ENCODE measurements around the gene RFPL4A. TPM values are rescaled to one million over a fixed set of nuclear protein-coding genes. Genes with fewer than 3 reads are reported as not detected.
A peak's percentile ranks its signal among the peaks of the same experiment; 100 is the strongest.

The RFPL4A gene
- total RNA-seq, 1 donor from 2014 or later = not detected

DNA sequence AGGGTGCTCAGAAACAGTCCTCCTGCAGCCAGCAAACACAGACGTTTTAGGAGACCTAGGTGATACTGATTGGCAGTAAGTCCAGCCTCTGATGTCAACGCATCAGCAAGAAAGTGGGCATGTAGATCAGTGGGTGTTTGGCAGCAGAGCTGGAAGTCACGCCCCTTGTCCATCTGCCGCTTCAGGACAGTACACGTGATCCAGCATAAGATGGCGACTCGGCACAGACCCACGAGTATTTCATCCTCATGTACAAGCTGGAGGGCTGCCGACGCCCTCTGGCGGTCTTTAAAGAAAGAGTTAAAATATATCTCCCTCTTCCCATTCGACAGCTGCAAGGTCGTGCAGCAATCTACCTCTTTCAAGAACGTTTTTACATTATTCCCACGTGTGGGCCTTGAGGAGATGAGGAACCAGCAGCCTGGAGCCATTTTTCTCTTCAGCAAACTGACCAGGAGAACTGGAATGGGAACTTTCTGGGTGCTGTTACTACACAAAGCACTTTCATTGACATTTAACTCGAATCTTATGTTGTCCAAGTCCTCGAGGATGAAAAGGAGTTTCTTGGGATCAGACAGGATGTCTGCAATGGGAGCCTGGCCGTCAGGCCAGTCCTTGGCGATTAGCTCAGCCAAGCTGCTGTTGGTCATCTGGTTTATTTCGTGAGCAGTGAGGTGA, 50.6 kb downstream of the RFPL4A start:
- H3K9me3 Mint-ChIP-seq = peaks cover 19% of the 10 kb centered on the region
- H3K4me3 Mint-ChIP-seq = no peak overlapping the region

GRCh38 chr19:55811340-55811739, 52.4 kb downstream of the RFPL4A start:
- H3K4me3 ChIP-seq = no peak overlapping the region
- no peaks in the 10 kb centered on the region for H3K79me2 ChIP-seq (ENCODE audit: low read depth)
- Mint-ChIP-seq H3K27ac (no peak overlapping the region), H3K4me3 (no peak overlapping the region), H3K4me1 (no peaks in the 10 kb centered on the region), H3K27me3 (ENCODE audit: insufficient read depth, low read depth) (peaks cover 3% of the 10 kb centered on the region), H3K9me3 (peaks cover 17% of the 10 kb centered on the region), H3K36me3 (no peaks in the 10 kb centered on the region)
- H3K4me2 ChIP-seq = no peak overlapping the region
- TF ChIP-seq EZH2phosphoT487 (IDR thresholded peaks at IDR 0.05) = no peak
- TF ChIP-seq EZH2 (IDR thresholded peaks at IDR 0.05) = no peak
- TF ChIP-seq CTCF (IDR thresholded peaks at IDR 0.05) = no peak
- no peaks in the 10 kb centered on the region for H4K20me1 ChIP-seq (ENCODE audit: low read depth)
- no peaks in the 10 kb centered on the region for H3K4me1 ChIP-seq
- H3F3A ChIP-seq (ENCODE audit: low read depth) = no peaks in the 10 kb centered on the region
- no peaks in the 10 kb centered on the region for H3K27me3 ChIP-seq
- H3K36me3 ChIP-seq = no peaks in the 10 kb centered on the region
- peaks cover 8% of the 10 kb centered on the region for H3K9me3 ChIP-seq (ENCODE audit: low read depth)
- no peak for DNase-seq (ENCODE audit: low spot score)
- no peak overlapping the region for H3K9ac ChIP-seq
- no peak overlapping the region for H3K27ac ChIP-seq
- H2AFZ ChIP-seq (replicated peaks) = no peak overlapping the region

More for the DNA sequence above, 50.6 kb downstream of the RFPL4A start:
- peak; percentile 38 for TF ChIP-seq CTCF (IDR thresholded peaks at IDR 0.05)
- TF ChIP-seq EZH2phosphoT487 (IDR thresholded peaks at IDR 0.05) = no peak
- Histone ChIP-seq H3K36me3 (no peaks in the 10 kb centered on the region), H3K27ac (no peak overlapping the region), H3K79me2 (ENCODE audit: low read depth) (no peaks in the 10 kb centered on the region), H4K20me1 (ENCODE audit: low read depth) (no peaks in the 10 kb centered on the region), H3K4me1 (no peaks in the 10 kb centered on the region), H3F3A (ENCODE audit: low read depth) (no peaks in the 10 kb centered on the region), H3K9me3 (ENCODE audit: low read depth) (peaks cover 8% of the 10 kb centered on the region), H3K4me2 (no peak overlapping the region), H3K27me3 (no peaks in the 10 kb centered on the region), H2AFZ (replicated peaks) (no peak overlapping the region), H3K9ac (no peak overlapping the region), H3K4me3 (no peak overlapping the region)
- Mint-ChIP-seq H3K27me3 (ENCODE audit: insufficient read depth, low read depth) (peaks cover 3% of the 10 kb centered on the region), H3K36me3 (no peaks in the 10 kb centered on the region), H3K27ac (no peak overlapping the region), H3K4me1 (no peaks in the 10 kb centered on the region)
- peak; percentile 43 for DNase-seq (ENCODE audit: low spot score)

DNA sequence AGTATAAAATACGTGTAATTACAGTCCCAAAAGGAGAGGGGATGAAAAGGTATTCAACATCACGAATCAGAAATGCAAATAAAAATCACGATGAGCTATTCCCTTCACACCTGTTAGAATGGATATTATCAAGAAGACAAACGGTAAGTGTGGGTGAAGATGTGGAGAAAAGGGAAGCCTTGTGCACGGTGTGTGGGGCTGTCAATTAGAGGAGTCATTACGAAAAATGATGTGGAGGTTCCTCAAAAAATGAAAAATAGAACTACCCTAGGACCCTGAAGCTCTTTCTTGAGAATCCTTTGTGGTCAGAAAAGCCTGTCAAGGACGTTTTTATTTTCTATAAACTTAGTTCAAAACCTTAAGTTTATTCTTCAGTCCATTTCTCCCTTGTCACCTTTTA, 53.6 kb downstream of the RFPL4A start:
- Histone ChIP-seq H3K9me3 (ENCODE audit: low read depth) (peaks cover 11% of the 10 kb centered on the region), H3K27me3 (no peaks in the 10 kb centered on the region), H2AFZ (replicated peaks) (no peak overlapping the region), H3K36me3 (no peaks in the 10 kb centered on the region), H4K20me1 (ENCODE audit: low read depth) (no peaks in the 10 kb centered on the region), H3F3A (ENCODE audit: low read depth) (no peaks in the 10 kb centered on the region), H3K9ac (no peak overlapping the region), H3K4me3 (no peak overlapping the region), H3K4me2 (no peak overlapping the region), H3K27ac (no peak overlapping the region), H3K79me2 (ENCODE audit: low read depth) (no peaks in the 10 kb centered on the region), H3K4me1 (no peaks in the 10 kb centered on the region)
- no peak for TF ChIP-seq EZH2 (IDR thresholded peaks at IDR 0.05)
- no peak overlapping the region for H3K4me3 Mint-ChIP-seq
- H3K27ac Mint-ChIP-seq = no peak overlapping the region
- no peaks in the 10 kb centered on the region for H3K4me1 Mint-ChIP-seq
- peaks cover 17% of the 10 kb centered on the region for H3K9me3 Mint-ChIP-seq
- DNase-seq (ENCODE audit: low spot score) = no peak
- H3K27me3 Mint-ChIP-seq (ENCODE audit: insufficient read depth, low read depth) = peaks cover 3% of the 10 kb centered on the region
- no peaks in the 10 kb centered on the region for H3K36me3 Mint-ChIP-seq

Other genes starting within 250 kb of the RFPL4A start
- 6.2 TPM in 1 of 2 replicates, not detected in the other for gene SBK2, start 222.0 kb upstream of the RFPL4A start, total RNA-seq (ENCODE audit: low replicate concordance)
- gene SBK3, start 213.6 kb upstream of the RFPL4A start, total RNA-seq (ENCODE audit: low replicate concordance) = 3.3 and 15.1 TPM in 2 replicates
- 2.1 and 15.2 TPM in 2 replicates for gene ZNF579, start 178.2 kb upstream of the RFPL4A start, total RNA-seq (ENCODE audit: low replicate concordance)
- 4.8 and 10.8 TPM in 2 replicates for gene FIZ1, start 159.6 kb upstream of the RFPL4A start, total RNA-seq (ENCODE audit: low replicate concordance)
- gene ZNF524, start 158.8 kb upstream of the RFPL4A start, total RNA-seq (ENCODE audit: low replicate concordance) = 3.2 and 5.4 TPM in 2 replicates
- 0.49 and 4.5 TPM in 2 replicates for gene ZNF865, start 153.4 kb upstream of the RFPL4A start, total RNA-seq (ENCODE audit: low replicate concordance)
- gene ZNF784, start 134.5 kb upstream of the RFPL4A start, total RNA-seq (ENCODE audit: low replicate concordance) = 3.9 and 12.5 TPM in 2 replicates
- gene ZNF580, start 118.1 kb upstream of the RFPL4A start, total RNA-seq (ENCODE audit: low replicate concordance) = 2.8 and 13.4 TPM in 2 replicates
- gene ZNF581, start 115.4 kb upstream of the RFPL4A start, total RNA-seq (ENCODE audit: low replicate concordance) = 12.2 and 32.4 TPM in 2 replicates
- 7.6 and 24.9 TPM in 2 replicates for gene CCDC106, start 110.9 kb upstream of the RFPL4A start, total RNA-seq (ENCODE audit: low replicate concordance)
- gene U2AF2, start 104.1 kb upstream of the RFPL4A start, total RNA-seq (ENCODE audit: low replicate concordance) = 124 and 238 TPM in 2 replicates
- gene EPN1, start 83.9 kb upstream of the RFPL4A start, total RNA-seq (ENCODE audit: low replicate concordance) = 16.1 and 75.0 TPM in 2 replicates
- gene NLRP9, start 20.7 kb upstream of the RFPL4A start, total RNA-seq (ENCODE audit: low replicate concordance) = not detected in 2 replicates
- gene RFPL4AL1, start 10.0 kb downstream of the RFPL4A start, total RNA-seq (ENCODE audit: low replicate concordance) = not detected in 2 replicates
- gene NLRP11, start 72.9 kb downstream of the RFPL4A start, total RNA-seq (ENCODE audit: low replicate concordance) = not detected in 2 replicates
- not detected in 2 replicates for gene NLRP4, start 77.4 kb downstream of the RFPL4A start, total RNA-seq (ENCODE audit: low replicate concordance)
- not detected in 2 replicates for gene NLRP13, start 173.2 kb downstream of the RFPL4A start, total RNA-seq (ENCODE audit: low replicate concordance)
- not detected in 2 replicates for gene NLRP8, start 188.7 kb downstream of the RFPL4A start, total RNA-seq (ENCODE audit: low replicate concordance)
- not detected in 2 replicates for gene NLRP5, start 227.7 kb downstream of the RFPL4A start, total RNA-seq (ENCODE audit: low replicate concordance)

Measured in neural progenitor cell (in vitro differentiated cells).